Endothelial cell of umbilical vein (primary cell): Measurements from ENCODE around the gene PLA2G2E. TPM values are rescaled to one million over a fixed set of nuclear protein-coding genes. Genes with fewer than 3 reads are reported as not detected.
"Not testable (repeated sequence)": the region's sequence is repeated elsewhere in the genome, so short reads cannot be mapped to it uniquely, and the experiment has no call there.

Experiments
- BruUV-seq: library from RNA; stranded (reverse); fragments of 400-500 nt; replicated peaks from 2 replicates; lab custom pipeline; 2021; lab: Mats Ljungman, UMichigan
- CTCF ChIA-PET: fragments of 300-600, 350-600 bp; sonication (Branson Sonifier 250); formaldehyde crosslinking; loops from one replicate; lab custom pipeline; 2021; ENCODE audit warnings: antibody characterized with exemption, inconsistent platforms; lab: Charles Lee
- POLR2A ChIA-PET: fragments of 300-600, 350-600 bp; sonication (Branson Sonifier 250); formaldehyde crosslinking; loops from one replicate; lab custom pipeline; 2021; ENCODE audit warnings: antibody characterized with exemption, inconsistent platforms; lab: Charles Lee
- DNase-seq: peaks from one replicate; pipeline ENCODE4 v3.0.0-alpha.2; 2011; ENCODE audit warnings: low read depth, low spot score
- FAIRE-seq: peaks from 2 replicates; lab custom pipeline; 2011; peaks lifted over from hg19 to GRCh38; lab: Jason Lieb, UNC
- H2AFZ ChIP-seq: 2 replicates; pipeline ENCODE4 v1.6.0; 2012; ENCODE audit warnings: low read depth, low read length, control low read depth, inconsistent platforms
- H3K27ac ChIP-seq: 2 replicates; pipeline ENCODE4 v1.5.1; 2011; ENCODE audit warnings: low read depth, mild to moderate bottlenecking, control low read depth, low read length, moderate library complexity; ENCODE audit not compliant: insufficient read depth
- H3K27me3 ChIP-seq, 2 experiments: 2 replicates each; pipeline versions ENCODE4 v1.6.0 to v1.6.1; 2011; ENCODE audit warnings: low read length in 2 of 2, mixed read lengths in 1 of 2; ENCODE audit not compliant: control insufficient read depth in 2 of 2, insufficient read depth in 2 of 2
- H3K36me3 ChIP-seq, 2 experiments: 2 replicates in 1 of 2; 3 replicates in 1 of 2; pipeline ENCODE4 v1.5.1; 2011; ENCODE audit warnings: low read length in 2 of 2, mild to moderate bottlenecking in 1 of 2, moderate library complexity in 1 of 2; ENCODE audit not compliant: control insufficient read depth in 2 of 2, insufficient read depth in 2 of 2; ENCODE audit errors: extremely low read depth in 1 of 2
- H3K4me1 ChIP-seq: 3 replicates; pipeline ENCODE4 v1.5.1; 2011; ENCODE audit warnings: mild to moderate bottlenecking, low read length; ENCODE audit not compliant: control insufficient read depth, insufficient read depth; ENCODE audit errors: extremely low read depth
- H3K4me2 ChIP-seq: 2 replicates; pipeline ENCODE4 v1.6.1; 2011; ENCODE audit warnings: low read length, control low read depth, mixed read lengths; ENCODE audit not compliant: insufficient read depth
- H3K4me3 ChIP-seq, 3 experiments: fragments of 200-600 bp in 1 of 3; sonication (generic), shearing (Covaris generic) in 1 of 3; replicated peaks in 1 of 3; 2 replicates each; pipeline ENCODE4 v1.5.1; 2011 to 2016; ENCODE audit warnings: control low read depth in 3 of 3, low read length in 3 of 3, mild to moderate bottlenecking in 2 of 3, inconsistent platforms in 1 of 3, low read depth in 1 of 3, moderate library complexity in 1 of 3; ENCODE audit not compliant: insufficient read depth in 1 of 3
- H3K79me2 ChIP-seq: 2 replicates; pipeline ENCODE4 v1.6.0; 2012; ENCODE audit warnings: low read length, inconsistent platforms; ENCODE audit not compliant: control insufficient read depth, insufficient read depth
- H3K9ac ChIP-seq: replicated peaks from 2 replicates; pipeline ENCODE3; 2011; ENCODE audit warnings: low read length, control low read depth; ENCODE audit not compliant: insufficient read depth; ENCODE audit errors: extremely low read depth
- H3K9me1 ChIP-seq: replicated peaks from 3 replicates; pipeline ENCODE4 v1.6.0; 2011; ENCODE audit warnings: mild to moderate bottlenecking, low read length; ENCODE audit not compliant: control insufficient read depth, insufficient read depth; ENCODE audit errors: extremely low read depth
- H3K9me3 ChIP-seq: replicated peaks from 2 replicates; pipeline ENCODE4 v1.5.1; 2012; ENCODE audit warnings: low read length, inconsistent platforms; ENCODE audit not compliant: control insufficient read depth, insufficient read depth
- H4K20me1 ChIP-seq: replicated peaks from 2 replicates; pipeline ENCODE3; 2011; ENCODE audit warnings: mild to moderate bottlenecking, low read length; ENCODE audit not compliant: control insufficient read depth, insufficient read depth; ENCODE audit errors: extremely low read depth
- EZH2 ChIP-seq: IDR thresholded peaks from 2 replicates; pipeline ENCODE4 v1.6.1; 2012; ENCODE audit warnings: borderline replicate concordance, low read depth, mild to moderate bottlenecking, moderate library complexity, low read length, inconsistent platforms; ENCODE audit not compliant: severe bottlenecking
- FOS ChIP-seq: IDR thresholded peaks from 2 replicates; pipeline ENCODE4 v1.6.1; 2011; ENCODE audit warnings: mild to moderate bottlenecking, low read length, moderate library complexity, borderline replicate concordance; ENCODE audit not compliant: insufficient read depth
- GATA2 ChIP-seq: IDR thresholded peaks from 2 replicates; pipeline ENCODE4 v1.7.0; 2011; ENCODE audit warnings: low read depth, mild to moderate bottlenecking, moderate library complexity, mixed read lengths, low read length; ENCODE audit not compliant: insufficient read length, insufficient read depth
- JUN ChIP-seq: IDR thresholded peaks from 2 replicates; pipeline ENCODE4 v1.6.1; 2011; ENCODE audit warnings: borderline replicate concordance, low read depth; ENCODE audit not compliant: insufficient read length, insufficient read depth
- MYC ChIP-seq: IDR thresholded peaks from one replicate; pipeline ENCODE4 v1.6.1; 2011; ENCODE audit warnings: mild to moderate bottlenecking, low read depth, low read length
- POLR2A ChIP-seq: IDR thresholded peaks from 2 replicates; pipeline ENCODE4 v1.6.1; 2012; ENCODE audit warnings: low read depth, mild to moderate bottlenecking, control low read depth, low read length
- POLR2AphosphoS5 ChIP-seq: IDR thresholded peaks from 2 replicates; pipeline ENCODE4 v1.6.1; 2012; ENCODE audit warnings: low read depth, mild to moderate bottlenecking, control low read depth, low read length, moderate library complexity; ENCODE audit not compliant: insufficient read depth
- dilution Hi-C: fragments of 300-500 bp; cut with MboI; formaldehyde crosslinking; loops from one replicate; pipeline ENCODE4 v1.15.0; 2019; ENCODE audit warnings: low sequenced_read_pairs; ENCODE audit not compliant: extremely low pct_ligation_motif_present
- intact Hi-C: fragments of 100-400 bp; cut with micrococcal nuclease; formaldehyde crosslinking; loops from one replicate; pipeline ENCODE4 v1.10.0; 2022
- polyA plus RNA-seq, 4 experiments: library from polyadenylated mRNA; depleted of rRNA in 3 of 4; stranded (reverse) in 3 of 4; unstranded in 1 of 4; fragments of >200 nt; gene quantifications; 2 replicates each; pipeline versions ENCODE4 v1.2.1 to v1.2.3, GENCODE V29; 2011 to 2012; ENCODE audit warnings: missing spikeins in 1 of 4
- total RNA-seq: library from RNA; stranded (reverse); gene quantifications from 2 replicates; pipeline ENCODE4 v1.2.3, GENCODE V29; 2021
- TF ChIP-seq, protein P1 (sequence below): IDR thresholded peaks from 2 replicates; pipeline ENCODE4 v1.6.1; 2011; ENCODE audit not compliant: insufficient read depth, insufficient read length
- TF ChIP-seq, protein P2 (sequence below), 2 donors: IDR thresholded peaks; 1 replicate in 1 of 2; 2 replicates in 1 of 2; pipeline ENCODE4 v1.5.1; 2011; ENCODE audit warnings: low read length in 2 of 2, mild to moderate bottlenecking in 2 of 2, moderate library complexity in 2 of 2, control low read depth in 1 of 2, inconsistent platforms in 1 of 2, low read depth in 1 of 2; ENCODE audit not compliant: insufficient read depth in 1 of 2; ENCODE audit errors: extremely low read depth in 1 of 2

PLA2G2E gene
- total and polyA plus RNA-seq, 2 donors (not counting 3 experiments of a cell fraction or from before 2014, with no cell fraction given), result not detected

DNA sequence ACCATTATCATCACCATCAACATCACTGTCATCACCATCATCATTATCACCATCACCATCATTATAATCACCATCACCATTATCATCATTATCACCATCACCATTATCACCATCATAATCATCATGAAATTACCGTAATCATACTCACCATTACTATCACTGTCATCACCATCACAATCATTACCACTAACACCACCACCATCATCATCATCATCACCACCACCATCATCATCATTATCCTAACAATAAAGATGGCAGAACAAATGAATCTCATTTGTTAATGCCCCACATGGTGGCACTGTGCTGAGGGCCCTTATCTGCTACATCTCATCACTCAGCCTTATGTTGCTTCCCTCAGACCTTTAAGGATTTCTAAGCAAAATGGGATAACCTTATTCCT is 9.4 kb upstream of the PLA2G2E start:
- ChIA-PET POLR2A (no interaction called here), CTCF (no interaction called here)
- H3K79me2 ChIP-seq, result no peaks in the 10 kb centered on the region
- no peak overlapping the region for H3K4me2 ChIP-seq
- no peak for FAIRE-seq
- dilution Hi-C loops, result no loop called here
- H3K9me1 ChIP-seq, result no peaks in the 10 kb centered on the region
- DNase-seq, result no peak
- H2AFZ ChIP-seq, result no peak overlapping the region
- intact Hi-C loops, result no loop called here
- H4K20me1 ChIP-seq, result no peaks in the 10 kb centered on the region
- H3K4me3 ChIP-seq, result no peak overlapping the region
- H3K36me3 ChIP-seq, result no peaks in the 10 kb centered on the region
- no peak overlapping the region for H3K9ac ChIP-seq
- no TSS peak for BruUV-seq
- H3K27me3 ChIP-seq, result no peaks in the 10 kb centered on the region
- no peak overlapping the region for H3K27ac ChIP-seq
- H3K9me3 ChIP-seq, result peaks cover 7% of the 10 kb centered on the region
- TF ChIP-seq POLR2A (no peak), MYC (no peak), POLR2AphosphoS5 (no peak), EZH2 (no peak), JUN (no peak), GATA2 (no peak), FOS (no peak)
- TF ChIP-seq, protein P1, sequence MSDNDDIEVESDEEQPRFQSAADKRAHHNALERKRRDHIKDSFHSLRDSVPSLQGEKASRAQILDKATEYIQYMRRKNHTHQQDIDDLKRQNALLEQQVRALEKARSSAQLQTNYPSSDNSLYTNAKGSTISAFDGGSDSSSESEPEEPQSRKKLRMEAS, result no peak
- TF ChIP-seq, protein P2, sequence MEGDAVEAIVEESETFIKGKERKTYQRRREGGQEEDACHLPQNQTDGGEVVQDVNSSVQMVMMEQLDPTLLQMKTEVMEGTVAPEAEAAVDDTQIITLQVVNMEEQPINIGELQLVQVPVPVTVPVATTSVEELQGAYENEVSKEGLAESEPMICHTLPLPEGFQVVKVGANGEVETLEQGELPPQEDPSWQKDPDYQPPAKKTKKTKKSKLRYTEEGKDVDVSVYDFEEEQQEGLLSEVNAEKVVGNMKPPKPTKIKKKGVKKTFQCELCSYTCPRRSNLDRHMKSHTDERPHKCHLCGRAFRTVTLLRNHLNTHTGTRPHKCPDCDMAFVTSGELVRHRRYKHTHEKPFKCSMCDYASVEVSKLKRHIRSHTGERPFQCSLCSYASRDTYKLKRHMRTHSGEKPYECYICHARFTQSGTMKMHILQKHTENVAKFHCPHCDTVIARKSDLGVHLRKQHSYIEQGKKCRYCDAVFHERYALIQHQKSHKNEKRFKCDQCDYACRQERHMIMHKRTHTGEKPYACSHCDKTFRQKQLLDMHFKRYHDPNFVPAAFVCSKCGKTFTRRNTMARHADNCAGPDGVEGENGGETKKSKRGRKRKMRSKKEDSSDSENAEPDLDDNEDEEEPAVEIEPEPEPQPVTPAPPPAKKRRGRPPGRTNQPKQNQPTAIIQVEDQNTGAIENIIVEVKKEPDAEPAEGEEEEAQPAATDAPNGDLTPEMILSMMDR (IDR thresholded peaks at IDR 0.05; ENCODE audit: extremely low read depth in 1 of 2, insufficient read depth in 1 of 2, low read depth in 1 of 2, low read length in 2 of 2), result no peak
- no peaks in the 10 kb centered on the region for H3K4me1 ChIP-seq

DNA sequence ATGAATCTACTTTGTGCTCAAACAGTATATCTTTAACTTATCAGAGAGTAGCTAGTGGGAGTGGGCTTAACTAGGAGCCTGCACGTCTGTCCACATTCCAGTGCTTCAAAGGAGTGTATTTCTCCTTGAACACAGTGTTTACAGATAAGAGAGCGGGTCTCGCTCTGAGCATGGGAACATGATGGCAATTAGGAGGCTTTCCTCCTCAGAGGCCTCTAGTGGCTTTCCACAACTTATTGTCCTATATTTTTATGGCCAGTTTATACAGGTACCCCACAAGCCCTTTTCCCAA is 3.7 kb upstream of the PLA2G2E start:
- H3K36me3 ChIP-seq, POLR2A ChIA-PET, intact Hi-C loops, dilution Hi-C loops, H3K4me3 ChIP-seq, H3K27me3 ChIP-seq, H3K4me1 ChIP-seq, H2AFZ ChIP-seq, H3K79me2 ChIP-seq, BruUV-seq, DNase-seq, H3K4me2 ChIP-seq, H3K9me3 ChIP-seq, FAIRE-seq, H4K20me1 ChIP-seq, H3K9me1 ChIP-seq, H3K27ac ChIP-seq, H3K9ac ChIP-seq: not testable (repeated sequence)
- CTCF ChIA-PET, result interaction anchor here (1.4 kb wide), 1 partner anchor 9 kb away, joined by 5 read pairs; no protein-coding TSS in a partner anchor
